GM19467 (cell line): ENCODE measurements around the gene CCDC126.
A peak's percentile ranks its signal among the peaks of the same experiment; 100 is the strongest.
"Not testable (repeated sequence)": the region's sequence is repeated elsewhere in the genome, so short reads cannot be mapped to it uniquely, and the experiment has no call there.

Source experiments
- ATAC-seq: cut with Tn5 transposase; IDR thresholded peaks from one replicate; pipeline ENCODE4 v1.9.1; 2021; ENCODE audit warnings: mild to moderate bottlenecking, moderate library complexity; ENCODE audit not compliant: unreplicated experiment

CCDC126 gene

GRCh38 chr7:23597094-23598091 lies at the start of gene CCDC126:
TSS of gene CCDC126 (plus strand) at chr7:23597382. CDS start at chr7:23611316, 13,934 bp downstream.
- peak; percentile 80 for ATAC-seq

- no peak for ATAC-seq
These were observed 49.5 kb upstream of the CCDC126 start for GRCh38 chr7:23547662-23548061.

GRCh38 chr7:23558303-23558702 lies 38.9 kb upstream of the CCDC126 start:
- no peak for ATAC-seq

- ATAC-seq, result peak; percentile 75
These were observed 26.5 kb upstream of the CCDC126 start for GRCh38 chr7:23570592-23571200.

- ATAC-seq, result not testable (repeated sequence)
These were observed 15.2 kb upstream of the CCDC126 start for GRCh38 chr7:23581975-23582374.

GRCh38 chr7:23585304-23585703 lies 11.9 kb upstream of the CCDC126 start:
- not testable (repeated sequence) for ATAC-seq

- no peak for ATAC-seq
These were observed 11.0 kb upstream of the CCDC126 start for GRCh38 chr7:23586159-23586558.

- ATAC-seq, result no peak
These were observed 6.7 kb upstream of the CCDC126 start for GRCh38 chr7:23590529-23590928.

GRCh38 chr7:23593706-23594105 lies 3.5 kb upstream of the CCDC126 start:
- ATAC-seq, result no peak

GRCh38 chr7:23594879-23595604 lies 2.1 kb upstream of the CCDC126 start:
- ATAC-seq, result peak; percentile 50

- no peak for ATAC-seq
These were observed 1.1 kb downstream of the CCDC126 start for GRCh38 chr7:23598296-23598695.

- no peak for ATAC-seq
These were observed 3.1 kb downstream of the CCDC126 start for GRCh38 chr7:23600236-23600635.

- no peak for ATAC-seq
These were observed 6.6 kb downstream of the CCDC126 start for GRCh38 chr7:23603632-23604295.

- no peak for ATAC-seq
These were observed 7.1 kb downstream of the CCDC126 start for GRCh38 chr7:23604296-23604640.

- ATAC-seq, result no peak
These were observed 9.9 kb downstream of the CCDC126 start for GRCh38 chr7:23607130-23607529.

- no peak for ATAC-seq
These were observed 10.7 kb downstream of the CCDC126 start for GRCh38 chr7:23607866-23608265.

GRCh38 chr7:23615331-23615730 lies 18.1 kb downstream of the CCDC126 start:
- no peak for ATAC-seq

GRCh38 chr7:23616593-23616992 lies 19.4 kb downstream of the CCDC126 start:
- no peak for ATAC-seq

GRCh38 chr7:23617482-23617881 lies 20.3 kb downstream of the CCDC126 start:
- ATAC-seq, result no peak

GRCh38 chr7:23618241-23618640 lies 21.1 kb downstream of the CCDC126 start:
- no peak for ATAC-seq

- ATAC-seq, result no peak
These were observed 22.0 kb downstream of the CCDC126 start for GRCh38 chr7:23619141-23619540.
